ENCODE data around the gene SAMD4A. TPM values are rescaled to one million over a fixed set of nuclear protein-coding genes. Genes with fewer than 3 reads are reported as not detected.

Gene SAMD4A
- total and polyA plus RNA-seq, 8 donors = 4.5 to 40.5 (median 8.0) TPM

GRCh38 chr14:54776361-54777001 is 209.6 kb downstream of the SAMD4A start:
- Histone ChIP-seq H3K4me1 (peaks cover 0 to 35% of the 10 kb centered on the region in 2 donors), H3K36me3 (peaks cover 0 to 22% of the 10 kb centered on the region in 2 donors), H3K27me3 (no peaks in the 10 kb centered on the region), H3K27ac (no peak overlapping the region), H3K9me3 (no peaks in the 10 kb centered on the region), H3K4me3 (no peak overlapping the region)
- ATAC-seq (no peak), DNase-seq (peak in 1 of 4 donors; percentile 61)
- TF ChIP-seq CTCF (IDR thresholded peaks at IDR 0.05) = no peak
- intact Hi-C loops (cut with DNase I) = no loop called here

- Histone ChIP-seq H3K4me3 (no peak overlapping the region), H3K36me3 (peaks cover 0 to 22% of the 10 kb centered on the region in 2 donors), H3K27me3 (no peaks in the 10 kb centered on the region), H3K9me3 (no peaks in the 10 kb centered on the region), H3K27ac (no peak overlapping the region), H3K4me1 (peaks cover 0 to 39% of the 10 kb centered on the region in 2 donors)
- DNase-seq (no peak), ATAC-seq (no peak)
- no peak for TF ChIP-seq CTCF (IDR thresholded peaks at IDR 0.05)
- intact Hi-C loops (cut with DNase I) = no loop called here
Observed at GRCh38 chr14:54777395-54777794, 210.5 kb downstream of the SAMD4A start.

GRCh38 chr14:54778618-54779345 is 211.9 kb downstream of the SAMD4A start:
- no peak for TF ChIP-seq CTCF (IDR thresholded peaks at IDR 0.05)
- peaks cover 0 to 33% of the 10 kb centered on the region in 2 donors for H3K4me1 ChIP-seq
- DNase-seq (no peak), ATAC-seq (peak; percentile 2)
- no peak overlapping the region for H3K27ac ChIP-seq
- intact Hi-C loops (cut with DNase I) = no loop called here
- H3K36me3 ChIP-seq = peaks cover 0 to 22% of the 10 kb centered on the region in 2 donors
- no peak overlapping the region for H3K4me3 ChIP-seq
- no peaks in the 10 kb centered on the region for H3K9me3 ChIP-seq
- H3K27me3 ChIP-seq = no peaks in the 10 kb centered on the region

GRCh38 chr14:54781080-54781479 is 214.2 kb downstream of the SAMD4A start:
- intact Hi-C loops (cut with DNase I) = no loop called here
- TF ChIP-seq CTCF (IDR thresholded peaks at IDR 0.05) = no peak
- H3K27me3 ChIP-seq = no peaks in the 10 kb centered on the region
- no peak overlapping the region for H3K27ac ChIP-seq
- no peaks in the 10 kb centered on the region for H3K9me3 ChIP-seq
- H3K4me3 ChIP-seq = no peak overlapping the region
- ATAC-seq (no peak), DNase-seq (no peak)
- H3K36me3 ChIP-seq = peaks cover 0 to 27% of the 10 kb centered on the region in 2 donors
- H3K4me1 ChIP-seq = peaks cover 0 to 20% of the 10 kb centered on the region in 2 donors

- Histone ChIP-seq H3K27me3 (no peaks in the 10 kb centered on the region), H3K27ac (peak overlapping the region in 1 of 2 donors; percentile 49), H3K9me3 (no peaks in the 10 kb centered on the region), H3K4me1 (peaks cover 0 to 11% of the 10 kb centered on the region in 2 donors), H3K36me3 (peaks cover 0 to 27% of the 10 kb centered on the region in 2 donors), H3K4me3 (no peak overlapping the region)
- intact Hi-C loops (cut with DNase I) = no loop called here
- no peak for TF ChIP-seq CTCF (IDR thresholded peaks at IDR 0.05)
- ATAC-seq (no peak), DNase-seq (no peak)
Observed at GRCh38 chr14:54781961-54782750, 215.2 kb downstream of the SAMD4A start.

Measured in left lung (tissue), 10 donors.